ENCODE measurements around the gene ZNF324.
"Not testable (repeated sequence)": the region's sequence is repeated elsewhere in the genome, so short reads cannot be mapped to it uniquely, and the experiment has no call there.

The ZNF324 gene

DNA sequence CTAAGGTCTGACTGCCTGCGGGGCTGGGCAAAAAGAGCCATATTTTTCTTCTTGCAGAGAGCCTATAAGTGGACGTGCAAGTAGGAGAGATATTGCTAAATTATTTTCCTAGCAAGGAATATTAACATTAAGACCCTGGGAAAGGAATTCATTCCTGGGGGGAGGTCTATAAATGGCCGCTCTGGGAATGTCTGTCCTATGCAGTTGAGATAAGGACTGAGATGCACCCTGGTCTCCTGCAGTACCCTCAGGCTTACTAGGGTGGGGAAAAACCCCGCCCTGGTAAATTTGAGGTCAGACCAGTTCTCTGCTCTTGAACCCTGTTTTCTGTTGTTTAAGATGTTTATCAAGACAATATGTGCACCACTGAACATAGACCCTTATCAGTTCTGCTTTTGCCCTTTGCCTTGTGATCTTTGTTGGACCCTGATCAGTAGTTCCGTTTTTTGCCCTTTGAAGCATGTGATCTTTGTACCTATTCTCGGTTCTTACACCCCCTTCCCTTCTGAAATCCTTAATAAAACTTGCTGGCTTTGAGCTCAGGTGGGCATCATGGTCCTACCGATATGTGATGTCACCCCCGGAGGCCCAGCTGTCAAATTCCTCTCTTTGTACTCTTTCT is 40.8 kb downstream of the ZNF324 start:
- not testable (repeated sequence) for DNase-seq

DNA sequence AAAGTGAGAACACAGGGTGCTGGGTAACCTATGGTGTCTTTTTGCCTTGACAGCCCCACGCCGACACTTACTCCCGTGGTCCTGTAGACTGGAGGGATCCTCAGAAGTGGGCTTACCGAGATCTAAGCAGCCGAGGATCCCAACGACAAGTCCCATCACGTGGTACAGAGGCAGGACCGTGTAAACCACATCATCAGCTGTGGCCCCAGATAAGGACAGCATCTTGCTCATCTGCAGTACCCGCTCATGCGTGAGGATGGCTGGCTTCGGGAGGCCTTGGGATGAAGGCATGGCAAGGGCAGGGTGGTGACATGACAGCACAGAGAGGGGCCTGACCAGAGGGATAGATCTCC is 42.8 kb downstream of the ZNF324 start:
- no peak for DNase-seq

DNA sequence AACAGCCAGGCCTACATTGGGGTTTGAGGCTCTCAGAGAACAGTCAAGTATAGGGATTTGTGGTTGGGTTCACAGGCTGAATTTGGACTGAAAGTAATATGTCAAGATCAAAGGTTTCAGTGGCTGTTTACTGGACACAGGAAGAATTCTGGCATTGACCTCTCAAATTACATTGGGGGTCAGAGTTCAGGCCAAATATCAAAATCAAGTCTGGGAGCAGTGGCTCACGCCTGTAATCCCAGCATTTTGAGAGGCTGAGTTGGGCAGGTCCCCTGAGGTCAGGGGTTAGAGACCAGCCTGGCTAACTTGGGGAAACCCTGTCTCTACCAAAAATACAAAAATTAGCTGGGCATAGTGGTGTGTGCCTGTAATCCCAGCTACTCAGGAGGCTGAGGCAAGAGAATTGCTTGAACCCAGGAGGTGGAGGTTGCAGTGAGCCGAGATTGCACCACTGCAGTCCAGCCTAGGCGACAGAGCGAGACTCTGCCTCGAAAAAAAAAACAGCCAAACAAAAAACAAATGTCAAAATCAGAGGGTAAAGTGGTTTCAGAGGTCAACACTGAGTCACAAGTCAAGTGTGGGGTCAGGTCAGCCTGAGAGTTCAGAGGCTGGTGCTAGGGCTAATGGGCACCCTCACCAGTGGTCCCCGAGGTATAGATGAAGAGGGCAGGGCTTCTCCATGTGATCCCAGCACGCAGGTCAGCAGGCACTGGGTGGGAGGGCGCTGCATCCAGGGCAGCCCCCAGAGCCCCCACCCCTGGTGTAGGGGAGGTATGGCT is 43.4 kb downstream of the ZNF324 start:
- no peak for DNase-seq

DNA sequence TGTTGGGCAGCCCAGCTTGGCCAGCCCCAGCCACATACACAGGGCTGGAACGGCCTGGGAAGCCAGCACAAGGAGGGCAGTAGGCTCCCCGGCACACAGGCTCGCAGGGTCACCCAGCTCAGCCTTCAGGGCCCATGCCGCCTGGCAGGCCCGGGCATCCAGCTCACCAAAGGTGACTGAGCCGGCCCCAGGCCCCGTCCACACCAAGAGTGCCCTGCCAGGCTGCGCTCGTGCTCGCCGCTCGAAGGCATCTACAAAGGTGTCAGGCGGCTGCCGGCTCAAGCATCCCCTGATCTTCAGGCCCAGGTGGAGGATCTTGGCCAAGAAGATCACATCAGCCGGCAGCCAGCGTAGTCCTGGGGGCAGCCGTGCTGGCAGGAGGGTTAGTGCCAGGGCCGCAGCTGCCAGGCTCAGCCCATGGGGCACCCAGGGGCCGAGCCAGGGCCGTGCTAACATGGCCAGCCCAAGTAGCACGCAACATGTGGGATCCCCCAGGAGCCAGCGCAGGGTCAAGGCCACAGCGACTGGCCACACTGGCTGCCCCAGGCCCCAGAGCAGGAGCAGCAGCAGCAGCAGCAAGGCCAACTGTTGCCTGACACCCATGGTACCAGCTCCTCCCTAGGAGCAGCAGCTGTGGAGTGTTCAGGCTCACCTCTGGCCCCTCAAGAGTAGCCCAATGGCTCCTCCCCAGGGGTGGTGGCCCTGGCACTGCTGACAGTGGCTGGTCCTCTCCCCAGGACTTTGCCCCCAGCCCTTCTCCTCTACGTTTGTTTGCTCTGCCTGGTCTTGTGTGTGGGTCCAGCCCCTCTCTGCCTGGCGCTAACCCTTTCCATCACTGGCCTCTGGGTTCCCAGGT is 44.7 kb downstream of the ZNF324 start, which contains the start of gene SLC27A5:
Gene SLC27A5 (minus strand): TSS at position 640 of the 856 bp plus-strand sequence. CDS start 37 bp downstream, at position 603.
- no peak for DNase-seq

DNA sequence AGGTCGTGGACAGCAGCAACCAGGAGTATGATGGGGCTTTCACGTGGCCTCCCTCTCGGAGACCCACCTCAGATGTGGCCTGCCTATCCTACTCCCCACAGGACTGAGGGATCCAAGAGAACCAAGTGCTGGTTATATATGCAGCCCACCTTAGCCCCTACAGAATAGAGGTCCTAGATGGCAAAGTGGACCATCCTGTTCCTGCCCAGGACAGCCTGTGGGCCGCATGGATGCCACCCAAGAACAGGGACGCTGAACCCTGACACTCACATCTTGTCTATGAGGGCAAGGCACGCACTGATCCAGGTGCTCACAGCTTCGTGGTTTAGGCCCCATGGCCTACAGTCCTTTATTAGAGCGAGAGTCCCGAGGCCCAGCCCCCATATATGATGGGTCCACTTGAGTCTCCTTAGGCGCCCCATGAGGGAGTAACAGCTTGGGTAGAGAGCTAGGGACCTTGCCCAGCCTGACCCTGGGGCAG is 46.4 kb downstream of the ZNF324 start:
- no peak for DNase-seq

DNA sequence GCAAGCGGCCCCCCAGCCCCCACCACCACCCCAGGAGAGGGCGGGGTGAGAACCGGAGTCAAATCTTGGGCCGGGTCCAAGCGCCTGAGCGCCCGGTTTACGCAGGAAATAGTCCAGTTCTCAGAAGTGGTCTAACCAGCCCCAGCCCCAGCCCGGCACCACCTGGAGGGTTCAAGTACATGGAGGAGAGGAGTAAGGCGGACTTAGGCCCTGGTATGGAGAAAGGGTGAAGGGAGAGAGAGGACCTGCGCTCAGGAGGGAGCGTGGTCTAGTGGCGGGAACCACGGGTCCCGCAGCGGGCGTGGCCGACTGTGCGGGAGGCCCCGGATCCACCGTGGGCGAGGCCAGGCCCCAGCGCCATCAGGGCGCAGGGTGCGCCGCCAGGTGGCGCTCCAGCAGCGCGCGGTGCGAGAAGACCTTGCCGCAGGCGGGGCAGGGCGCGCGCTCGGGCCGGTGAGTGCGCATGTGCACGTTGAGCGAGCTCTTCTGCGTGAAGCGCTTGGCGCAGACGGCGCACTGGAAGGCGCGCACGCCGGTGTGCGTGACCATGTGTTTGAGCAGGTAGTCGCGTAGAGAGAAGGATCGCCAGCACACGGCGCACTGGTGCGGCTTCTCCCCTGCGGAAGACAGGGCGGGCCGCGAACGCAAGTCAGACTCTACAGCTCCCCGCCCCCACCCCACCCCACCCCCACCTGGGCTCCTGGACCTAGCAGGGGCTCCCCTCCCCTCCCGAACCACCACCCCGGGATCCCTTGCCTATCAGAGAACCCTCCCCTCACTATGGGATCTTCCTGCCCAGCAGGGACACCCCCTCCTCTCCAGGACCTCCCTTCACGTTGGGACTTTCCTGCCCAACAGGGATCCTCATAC is 47.0 kb downstream of the ZNF324 start:
- DNase-seq, result peak; percentile 26 to 63

DNA sequence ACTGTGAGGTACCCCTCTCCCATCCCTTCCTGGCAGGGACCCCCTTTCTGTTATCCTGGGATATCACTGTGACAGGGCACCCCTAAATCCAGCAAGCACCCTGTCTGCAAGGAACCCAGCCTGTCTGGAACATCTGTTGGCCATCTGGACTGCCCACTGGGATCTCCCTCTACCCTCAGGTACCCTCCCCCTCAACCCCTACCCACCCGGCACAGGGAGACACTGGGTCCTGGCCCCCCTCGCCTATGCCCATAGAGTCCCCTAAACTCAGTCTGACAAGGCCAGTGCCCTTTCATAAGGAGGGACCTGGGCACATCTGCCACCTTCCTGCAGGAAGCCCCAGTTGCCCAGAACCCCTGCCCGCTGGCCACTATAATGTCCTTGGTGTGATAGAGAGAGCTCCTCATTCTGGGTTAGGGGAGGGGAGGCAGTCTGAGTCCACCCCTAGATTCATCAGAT is 47.7 kb downstream of the ZNF324 start:
- no peak for DNase-seq

DNA sequence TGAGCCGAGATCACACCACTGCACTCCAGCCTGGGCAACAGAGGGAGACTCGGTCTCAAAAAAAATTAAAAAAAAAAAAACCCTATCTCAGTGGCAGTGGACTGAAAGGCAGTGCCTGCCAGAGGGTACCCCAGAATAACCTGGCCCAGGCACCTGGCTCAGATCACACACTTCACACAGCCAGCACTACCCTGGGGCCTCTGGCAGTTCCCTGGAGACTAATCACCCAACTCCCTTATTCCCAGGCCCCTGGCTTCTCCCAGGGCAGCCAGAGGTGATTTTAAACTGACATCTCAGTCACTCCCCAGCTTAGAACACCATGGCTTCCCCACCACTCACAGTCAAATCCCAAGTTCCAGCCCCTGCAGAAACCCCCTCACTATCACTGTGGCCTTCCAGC is 48.4 kb downstream of the ZNF324 start:
- no peak for DNase-seq

DNA sequence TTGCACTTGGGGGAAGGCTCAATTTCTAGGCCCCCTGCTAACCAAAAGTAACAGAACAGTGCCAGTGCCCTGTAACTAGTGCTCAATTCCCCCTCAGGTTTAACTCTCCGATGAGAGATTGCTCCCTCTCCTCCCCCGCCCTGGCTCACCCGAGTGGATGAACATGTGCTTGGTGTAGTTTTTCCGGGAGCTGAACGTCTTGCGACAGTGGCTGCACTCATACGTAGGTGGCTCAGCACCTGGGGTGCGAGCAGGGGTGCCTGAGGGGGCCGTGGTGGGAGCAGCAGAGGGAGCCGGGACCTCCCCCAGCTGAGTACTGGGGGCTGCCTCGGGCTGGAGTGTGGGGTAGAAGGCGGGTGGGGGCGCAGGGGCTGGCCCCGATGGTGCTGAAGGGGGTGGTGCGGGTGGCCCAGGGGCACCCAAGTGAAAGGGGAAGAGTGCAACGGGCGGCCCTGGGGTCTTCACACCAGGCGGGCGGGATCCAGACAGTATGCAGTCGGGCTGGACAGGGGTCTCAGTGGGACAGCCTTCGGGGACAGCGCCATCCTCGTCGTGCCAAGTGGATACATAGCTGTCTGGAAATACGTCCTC is 49.5 kb downstream of the ZNF324 start:
- no peak for DNase-seq

DNA sequence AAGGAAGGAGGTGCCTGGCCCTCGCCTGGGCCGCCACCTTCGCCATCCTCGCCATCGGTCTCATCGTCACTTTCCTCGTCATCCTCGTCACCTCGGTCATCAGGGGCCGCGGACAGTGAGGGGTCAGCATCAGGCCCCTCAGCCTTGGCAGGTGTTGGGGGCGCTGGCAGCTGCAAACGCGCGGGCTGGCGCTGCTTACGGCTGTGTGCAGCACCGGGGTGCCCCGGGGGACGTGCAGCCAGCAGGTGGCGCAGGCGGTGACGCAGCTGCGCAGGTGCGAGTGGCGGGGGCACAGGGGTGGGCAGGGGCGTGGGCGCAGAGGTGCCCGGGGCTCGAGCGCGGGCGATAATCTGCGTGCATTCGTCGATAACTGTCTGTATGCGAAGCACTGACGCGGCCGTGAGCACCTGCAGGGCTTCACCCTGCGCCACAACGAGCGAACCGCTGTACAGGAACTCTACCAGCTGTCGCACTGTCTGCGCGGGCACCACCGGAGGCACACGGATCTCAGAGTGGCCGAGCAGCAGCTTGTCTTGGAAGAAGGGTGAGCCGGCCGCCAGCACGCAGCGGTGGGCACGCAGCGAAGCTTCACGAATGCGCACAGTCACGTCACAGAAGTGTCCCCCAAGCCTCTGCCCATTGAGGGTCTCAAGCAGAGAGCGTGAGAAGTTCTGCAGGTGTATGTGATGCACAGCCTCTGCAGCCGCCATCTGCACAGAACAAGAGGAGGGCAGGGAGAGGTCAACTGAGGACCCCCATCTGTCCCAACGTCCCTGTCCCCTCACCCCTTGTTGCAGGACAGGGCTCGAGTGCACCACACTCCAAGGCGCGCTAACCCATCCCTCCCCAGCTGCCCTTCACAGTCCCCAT is 50.3 kb downstream of the ZNF324 start:
- DNase-seq, result no peak

DNA sequence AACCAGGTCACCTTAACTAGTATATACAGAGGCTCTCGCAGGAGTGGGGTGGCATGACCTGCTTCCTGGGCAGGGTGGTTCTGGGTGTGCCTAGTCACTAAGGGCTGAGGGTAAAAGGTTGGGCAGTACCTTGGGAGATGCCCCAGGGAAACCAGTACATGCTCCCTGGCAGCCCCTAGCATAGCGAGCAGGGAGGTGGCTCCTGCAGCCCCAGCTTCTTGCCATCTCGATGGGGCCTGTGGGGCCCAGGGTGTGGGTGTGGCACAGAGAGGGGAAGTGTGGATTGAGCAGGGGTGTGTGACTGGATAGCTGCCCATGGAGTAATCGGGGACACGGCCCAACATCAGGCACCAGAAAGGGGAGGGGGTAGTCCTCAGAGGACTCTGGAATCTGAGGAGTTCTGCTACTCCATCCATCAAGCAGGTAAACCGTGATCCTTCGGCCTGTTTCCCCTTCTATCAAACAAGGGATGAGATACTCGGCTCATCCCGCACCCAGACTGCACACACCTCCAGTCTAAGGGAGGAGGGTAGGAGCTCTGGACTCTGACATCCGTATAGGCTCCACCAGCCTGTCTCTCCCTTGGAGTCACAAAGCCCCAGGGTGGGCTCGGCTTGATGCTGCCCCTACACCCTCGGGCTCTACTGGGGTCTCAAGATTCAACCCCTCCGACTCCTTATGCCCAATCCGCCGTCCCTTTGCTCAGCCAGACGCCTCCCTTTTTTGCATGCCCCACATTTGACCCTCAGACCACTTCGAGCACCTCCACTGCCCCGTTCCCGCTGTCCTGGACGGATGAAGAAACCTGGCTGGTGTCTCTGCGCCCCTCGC is 51.6 kb downstream of the ZNF324 start:
- no peak for DNase-seq

DNA sequence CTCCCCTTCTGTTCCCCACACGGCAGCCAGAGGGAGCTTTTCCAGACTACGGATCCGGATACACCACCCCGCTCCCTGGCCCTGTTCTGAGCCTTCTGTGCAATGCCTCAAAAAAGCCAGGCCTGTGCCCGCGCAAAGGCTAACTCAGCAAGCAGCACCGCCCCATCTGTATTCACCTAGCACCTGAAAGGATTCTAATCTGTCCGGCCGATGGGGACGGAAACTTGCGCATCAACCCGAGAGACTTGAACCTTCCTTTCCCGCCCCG is 52.1 kb downstream of the ZNF324 start:
- peak; percentile 51 to 72 for DNase-seq

DNA sequence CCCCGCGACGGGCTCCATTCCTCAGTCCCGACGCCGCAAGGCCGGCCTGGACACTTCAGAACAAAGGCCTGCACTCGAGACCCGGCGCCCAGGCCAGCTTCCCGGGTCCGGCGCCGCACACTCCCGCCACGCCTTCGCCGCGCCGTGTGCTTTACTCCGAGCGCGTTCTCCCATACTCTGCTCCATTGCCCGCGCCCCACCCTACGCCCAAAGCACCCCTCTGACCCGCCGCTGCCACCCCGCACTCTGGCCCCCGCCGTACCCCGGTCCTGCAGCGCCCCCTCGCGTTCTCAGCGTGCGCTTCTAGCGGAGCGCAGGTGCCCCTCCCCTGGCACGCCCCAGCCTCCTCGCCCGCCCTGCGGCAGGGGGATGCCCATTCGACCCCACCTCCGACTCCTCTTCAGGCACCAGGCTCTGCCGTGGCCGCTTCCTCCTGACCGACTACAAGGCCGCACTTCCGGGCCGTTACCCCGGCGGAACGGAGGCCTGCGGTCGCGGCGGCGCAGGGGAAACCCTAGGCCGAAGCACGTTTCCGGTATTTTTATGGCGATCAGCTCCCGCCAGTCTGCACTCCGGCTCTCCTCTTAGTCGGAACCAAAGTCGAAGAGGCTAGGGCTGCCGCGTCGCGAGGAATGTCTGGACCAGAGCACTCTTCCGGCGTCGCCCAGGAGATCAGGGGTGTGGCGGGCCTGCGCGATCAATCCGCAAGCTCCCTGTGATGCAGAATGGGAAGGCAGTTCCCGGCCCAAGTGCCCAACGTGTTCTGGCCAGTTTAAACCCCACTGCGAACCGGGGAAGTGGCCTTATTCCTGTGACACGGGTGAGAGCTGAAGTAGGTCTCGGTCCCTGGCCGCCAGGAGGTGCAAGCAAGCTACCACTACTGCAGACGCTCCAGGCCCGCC is 52.7 kb downstream of the ZNF324 start, which contains the start of gene ZBTB45:
Gene ZBTB45 (minus strand): TSS at position 456 of the 902 bp plus-strand sequence. CDS start 2,137 bp downstream, outside the sequence.
- peak; percentile 90 to 97 for DNase-seq

DNA sequence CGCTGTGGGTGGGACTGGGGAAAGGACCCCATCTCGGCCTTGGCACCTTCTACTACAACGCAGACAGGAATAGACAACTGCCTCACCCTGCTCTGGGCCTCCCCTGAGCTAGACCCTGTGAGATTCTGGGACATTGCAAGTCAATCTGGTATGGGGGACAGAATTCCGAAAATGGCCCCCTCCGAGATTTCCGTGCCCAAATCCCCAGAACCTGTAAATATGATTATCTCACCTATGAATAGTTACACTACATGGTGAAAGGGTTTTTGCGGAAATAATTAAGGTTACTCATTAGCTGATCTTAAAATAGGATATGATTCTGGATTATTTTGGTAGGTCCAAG is 53.3 kb downstream of the ZNF324 start:
- no peak for DNase-seq

DNA sequence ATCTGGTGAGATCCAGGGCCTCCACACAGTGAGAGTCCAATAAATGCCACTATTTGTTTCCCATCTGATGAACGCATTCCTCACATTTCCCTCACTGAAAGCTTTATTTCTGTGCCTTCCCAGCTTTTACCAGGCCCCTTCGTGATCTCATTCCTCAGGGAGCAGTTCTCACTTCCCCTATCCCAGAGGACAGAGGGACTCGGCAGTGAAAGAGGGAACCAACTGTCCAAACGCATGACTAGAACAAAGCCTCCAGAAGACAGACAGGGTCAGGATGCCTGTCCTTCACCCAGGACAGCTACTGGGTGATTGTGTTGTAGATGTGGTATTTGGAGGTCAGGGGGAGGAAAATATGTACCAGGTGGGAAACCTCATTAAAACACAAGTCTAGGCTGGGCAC is 54.8 kb downstream of the ZNF324 start:
- DNase-seq, result no peak

DNA sequence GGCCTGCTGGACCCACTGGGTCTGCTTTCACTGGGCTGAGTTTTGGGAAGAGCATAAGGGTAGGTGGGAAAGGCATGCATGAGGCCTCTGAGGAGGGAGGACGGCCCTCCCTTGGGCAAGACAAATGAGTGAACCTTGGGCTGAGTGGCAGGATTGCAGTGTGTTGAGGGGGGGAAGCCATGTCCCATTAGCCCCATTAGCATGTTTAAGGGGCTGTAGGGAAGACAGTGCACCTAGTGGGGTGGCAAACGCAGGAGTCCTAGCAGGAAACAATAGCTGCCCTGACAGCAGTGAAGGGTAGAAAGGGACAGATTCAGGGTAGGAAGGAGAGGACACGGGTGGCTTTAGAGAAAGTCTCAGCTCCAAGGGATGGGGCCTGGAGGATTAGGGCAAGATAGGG is 55.8 kb downstream of the ZNF324 start:
- no peak for DNase-seq

Measured in hippocampal formation (tissue), 2 donors.